Skeletal muscle tissue (tissue), 4 donors: ENCODE results near the gene SRPK1. TPM values are rescaled to one million over a fixed set of nuclear protein-coding genes. Genes with fewer than 3 reads are reported as not detected.

Experiments used
- H3K27ac ChIP-seq: one replicate; pipeline ENCODE4 v1.7.0; 2013; ENCODE audit warnings: mild to moderate bottlenecking, low read depth, low read length, inconsistent platforms
- H3K27me3 ChIP-seq, 3 donors: one replicate each; pipeline ENCODE4 v1.7.0; 2013; ENCODE audit warnings: low read length in 3 of 3; ENCODE audit not compliant: control insufficient read depth in 3 of 3, insufficient read depth in 3 of 3
- H3K36me3 ChIP-seq, 3 donors: one replicate each; pipeline ENCODE4 v1.7.0; 2013; ENCODE audit warnings: low read length in 3 of 3; ENCODE audit not compliant: control insufficient read depth in 3 of 3, insufficient read depth in 3 of 3
- H3K4me1 ChIP-seq, 3 donors: one replicate each; pipeline ENCODE4 v1.7.0; 2013; ENCODE audit warnings: low read length in 3 of 3, mild to moderate bottlenecking in 3 of 3; ENCODE audit not compliant: control insufficient read depth in 3 of 3, insufficient read depth in 3 of 3
- H3K4me3 ChIP-seq, 3 donors: one replicate each; pipeline ENCODE4 v1.7.0; 2013; ENCODE audit warnings: low read length in 3 of 3
- H3K9ac ChIP-seq, 3 donors: one replicate each; pipeline ENCODE4 v1.7.0; 2013; ENCODE audit warnings: low read length in 3 of 3, mild to moderate bottlenecking in 3 of 3, moderate library complexity in 2 of 3, low read depth in 1 of 3
- H3K9me3 ChIP-seq, 3 donors: one replicate each; pipeline ENCODE4 v1.7.0; 2013; ENCODE audit warnings: low read length in 3 of 3; ENCODE audit not compliant: control insufficient read depth in 3 of 3
- total RNA-seq: library from RNA; depleted of rRNA; stranded (reverse); fragments of >200 nt; gene quantifications from one replicate; pipeline ENCODE4 v1.2.3, GENCODE V29; 2014
- donor health status: Osteomylitis.

SRPK1 gene
- total RNA-seq, 1 donor from 2014 or later: 15.1 TPM

GRCh38 chr6:35893246-35893645 is 27.7 kb downstream of the SRPK1 start:
- no peaks in the 10 kb centered on the region for H3K4me1 ChIP-seq
- H3K4me3 ChIP-seq: no peak overlapping the region
- no peaks in the 10 kb centered on the region for H3K27me3 ChIP-seq
- H3K36me3 ChIP-seq: peaks cover 0 to 4% (median 1%) of the 10 kb centered on the region in 3 donors
- no peaks in the 10 kb centered on the region for H3K9me3 ChIP-seq
- H3K27ac ChIP-seq: no peak overlapping the region
- H3K9ac ChIP-seq: no peak overlapping the region

DNA sequence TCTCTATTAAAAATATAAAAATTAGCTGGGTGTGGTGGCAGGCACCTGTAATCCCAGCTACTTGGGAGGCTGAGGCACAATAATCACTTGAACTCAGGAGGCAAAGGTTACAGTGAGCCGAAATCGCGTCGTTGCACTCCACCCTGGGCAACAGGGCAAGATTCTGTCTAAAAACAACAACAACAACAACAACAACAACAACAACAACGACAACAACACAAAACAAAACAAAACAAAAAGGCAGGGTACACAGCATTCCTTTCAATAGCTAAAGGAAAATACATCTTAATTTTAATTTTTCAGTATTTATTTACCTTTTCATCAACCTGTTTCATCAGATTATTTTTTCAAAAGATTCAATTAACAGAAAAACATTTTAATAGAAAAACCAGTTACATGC is 28.4 kb downstream of the SRPK1 start:
- Histone ChIP-seq H3K4me1 (no peaks in the 10 kb centered on the region), H3K4me3 (no peak overlapping the region), H3K9me3 (no peaks in the 10 kb centered on the region), H3K27me3 (no peaks in the 10 kb centered on the region), H3K9ac (no peak overlapping the region), H3K27ac (no peak overlapping the region), H3K36me3 (peaks cover 0 to 9% (median 5%) of the 10 kb centered on the region in 3 donors)

GRCh38 chr6:35879151-35879550 is 41.7 kb downstream of the SRPK1 start:
- H3K9ac ChIP-seq: no peak overlapping the region
- H3K9me3 ChIP-seq: peaks cover 0 to 10% (median 0%) of the 10 kb centered on the region in 3 donors
- no peak overlapping the region for H3K4me3 ChIP-seq
- no peak overlapping the region for H3K27ac ChIP-seq
- no peaks in the 10 kb centered on the region for H3K27me3 ChIP-seq
- peaks cover 3 to 13% (median 7%) of the 10 kb centered on the region in 3 donors for H3K36me3 ChIP-seq
- no peaks in the 10 kb centered on the region for H3K4me1 ChIP-seq

GRCh38 chr6:35876902-35877301 is 44.0 kb downstream of the SRPK1 start:
- Histone ChIP-seq H3K9me3 (peaks cover 0 to 10% (median 0%) of the 10 kb centered on the region in 3 donors), H3K36me3 (peaks cover 3 to 10% (median 9%) of the 10 kb centered on the region in 3 donors), H3K27me3 (no peaks in the 10 kb centered on the region), H3K27ac (no peak overlapping the region), H3K4me3 (no peak overlapping the region), H3K4me1 (no peaks in the 10 kb centered on the region), H3K9ac (no peak overlapping the region)

GRCh38 chr6:35874730-35875129 is 46.2 kb downstream of the SRPK1 start:
- peaks cover 0 to 7% (median 7%) of the 10 kb centered on the region in 3 donors for H3K36me3 ChIP-seq
- H3K9ac ChIP-seq: no peak overlapping the region
- H3K27me3 ChIP-seq: no peaks in the 10 kb centered on the region
- no peaks in the 10 kb centered on the region for H3K4me1 ChIP-seq
- no peak overlapping the region for H3K27ac ChIP-seq
- H3K4me3 ChIP-seq: no peak overlapping the region
- no peaks in the 10 kb centered on the region for H3K9me3 ChIP-seq

- Histone ChIP-seq H3K4me3 (no peak overlapping the region), H3K27ac (no peak overlapping the region), H3K9me3 (no peaks in the 10 kb centered on the region), H3K27me3 (no peaks in the 10 kb centered on the region), H3K4me1 (no peaks in the 10 kb centered on the region), H3K36me3 (peaks cover 6 to 27% (median 18%) of the 10 kb centered on the region in 3 donors), H3K9ac (no peak overlapping the region)
Measured at GRCh38 chr6:35859367-35859766, 61.5 kb downstream of the SRPK1 start.

DNA sequence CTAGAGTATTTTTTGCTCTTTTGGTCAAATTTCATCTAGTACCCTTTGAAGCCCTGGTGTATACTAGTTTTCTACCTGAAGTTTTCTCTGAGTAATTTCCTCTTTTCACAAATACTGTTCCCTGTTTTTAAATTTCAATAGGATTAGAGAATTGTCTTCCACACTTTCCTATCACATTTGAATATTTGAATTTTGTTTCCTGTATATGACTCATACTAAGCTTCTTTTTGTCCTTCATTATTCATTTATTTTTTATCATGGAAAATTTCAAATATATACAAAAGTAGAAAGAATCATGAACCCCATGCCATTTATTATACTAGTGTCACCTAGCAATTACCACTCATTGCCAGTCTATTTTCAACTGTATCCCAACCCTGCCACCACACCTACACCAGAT is 63.0 kb downstream of the SRPK1 start:
- Histone ChIP-seq H3K27me3 (no peaks in the 10 kb centered on the region), H3K27ac (no peak overlapping the region), H3K4me3 (no peak overlapping the region), H3K4me1 (no peaks in the 10 kb centered on the region), H3K36me3 (peaks cover 9 to 30% (median 22%) of the 10 kb centered on the region in 3 donors), H3K9ac (no peak overlapping the region), H3K9me3 (no peaks in the 10 kb centered on the region)

GRCh38 chr6:35856250-35856649 is 64.6 kb downstream of the SRPK1 start:
- Histone ChIP-seq H3K27ac (no peak overlapping the region), H3K4me3 (no peak overlapping the region), H3K27me3 (no peaks in the 10 kb centered on the region), H3K9me3 (no peaks in the 10 kb centered on the region), H3K36me3 (peaks cover 9 to 28% (median 19%) of the 10 kb centered on the region in 3 donors), H3K4me1 (no peaks in the 10 kb centered on the region), H3K9ac (no peak overlapping the region)

GRCh38 chr6:35852994-35853393 is 67.9 kb downstream of the SRPK1 start:
- Histone ChIP-seq H3K27ac (no peak overlapping the region), H3K4me1 (no peaks in the 10 kb centered on the region), H3K9me3 (peaks cover 0 to 4% (median 0%) of the 10 kb centered on the region in 3 donors), H3K27me3 (no peaks in the 10 kb centered on the region), H3K36me3 (peaks cover 9 to 23% (median 14%) of the 10 kb centered on the region in 3 donors), H3K9ac (no peak overlapping the region), H3K4me3 (no peak overlapping the region)

- no peaks in the 10 kb centered on the region for H3K27me3 ChIP-seq
- H3K9me3 ChIP-seq: peaks cover 0 to 4% (median 0%) of the 10 kb centered on the region in 3 donors
- no peak overlapping the region for H3K9ac ChIP-seq
- no peak overlapping the region for H3K27ac ChIP-seq
- peaks cover 3 to 8% (median 6%) of the 10 kb centered on the region in 3 donors for H3K36me3 ChIP-seq
- H3K4me1 ChIP-seq: no peaks in the 10 kb centered on the region
- no peak overlapping the region for H3K4me3 ChIP-seq
Measured at GRCh38 chr6:35850208-35850607, 70.7 kb downstream of the SRPK1 start.
